Choroid plexus epithelial cell (primary cell): ENCODE measurements around the gene MAP2K1.

Experiments
- DNase-seq: peaks from one replicate; pipeline ENCODE4 v3.0.0-alpha.2; 2010; ENCODE audit warnings: low read depth
- H3K4me3 ChIP-seq: 2 replicates; pipeline ENCODE4 v1.5.1; 2011; ENCODE audit warnings: low read depth, mild to moderate bottlenecking, control low read depth, low read length, moderate library complexity
- TF ChIP-seq, protein P1 (sequence below): conservative IDR thresholded peaks from 2 replicates; pipeline ENCODE4 v1.5.1; 2011; ENCODE audit warnings: low read depth, mild to moderate bottlenecking, control low read depth, inconsistent platforms, low read length, moderate library complexity

The MAP2K1 gene

DNA sequence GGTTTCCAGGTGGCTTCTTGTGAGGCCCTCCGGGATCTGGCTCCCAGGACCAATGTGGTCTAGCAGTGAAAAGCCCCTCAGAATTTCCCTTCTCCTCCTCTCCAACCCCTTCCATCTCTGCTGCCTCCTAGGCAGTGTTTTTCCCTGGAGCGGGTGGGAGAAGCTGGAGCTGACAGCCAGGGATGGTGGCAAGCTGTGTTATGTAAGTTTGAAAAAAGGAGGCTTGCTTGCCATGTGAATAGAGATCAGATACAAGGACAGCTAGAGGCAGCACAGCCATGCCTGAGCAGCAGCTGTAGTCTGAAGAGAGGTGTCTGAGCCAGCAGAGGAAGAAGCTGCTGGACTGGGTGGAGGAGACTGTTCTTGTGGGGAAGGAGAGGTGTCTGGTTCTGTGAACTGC, 90.3 kb downstream of the MAP2K1 start:
- TF ChIP-seq, protein P1, sequence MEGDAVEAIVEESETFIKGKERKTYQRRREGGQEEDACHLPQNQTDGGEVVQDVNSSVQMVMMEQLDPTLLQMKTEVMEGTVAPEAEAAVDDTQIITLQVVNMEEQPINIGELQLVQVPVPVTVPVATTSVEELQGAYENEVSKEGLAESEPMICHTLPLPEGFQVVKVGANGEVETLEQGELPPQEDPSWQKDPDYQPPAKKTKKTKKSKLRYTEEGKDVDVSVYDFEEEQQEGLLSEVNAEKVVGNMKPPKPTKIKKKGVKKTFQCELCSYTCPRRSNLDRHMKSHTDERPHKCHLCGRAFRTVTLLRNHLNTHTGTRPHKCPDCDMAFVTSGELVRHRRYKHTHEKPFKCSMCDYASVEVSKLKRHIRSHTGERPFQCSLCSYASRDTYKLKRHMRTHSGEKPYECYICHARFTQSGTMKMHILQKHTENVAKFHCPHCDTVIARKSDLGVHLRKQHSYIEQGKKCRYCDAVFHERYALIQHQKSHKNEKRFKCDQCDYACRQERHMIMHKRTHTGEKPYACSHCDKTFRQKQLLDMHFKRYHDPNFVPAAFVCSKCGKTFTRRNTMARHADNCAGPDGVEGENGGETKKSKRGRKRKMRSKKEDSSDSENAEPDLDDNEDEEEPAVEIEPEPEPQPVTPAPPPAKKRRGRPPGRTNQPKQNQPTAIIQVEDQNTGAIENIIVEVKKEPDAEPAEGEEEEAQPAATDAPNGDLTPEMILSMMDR: no peak
- no peak overlapping the region for H3K4me3 ChIP-seq
- no peak for DNase-seq

DNA sequence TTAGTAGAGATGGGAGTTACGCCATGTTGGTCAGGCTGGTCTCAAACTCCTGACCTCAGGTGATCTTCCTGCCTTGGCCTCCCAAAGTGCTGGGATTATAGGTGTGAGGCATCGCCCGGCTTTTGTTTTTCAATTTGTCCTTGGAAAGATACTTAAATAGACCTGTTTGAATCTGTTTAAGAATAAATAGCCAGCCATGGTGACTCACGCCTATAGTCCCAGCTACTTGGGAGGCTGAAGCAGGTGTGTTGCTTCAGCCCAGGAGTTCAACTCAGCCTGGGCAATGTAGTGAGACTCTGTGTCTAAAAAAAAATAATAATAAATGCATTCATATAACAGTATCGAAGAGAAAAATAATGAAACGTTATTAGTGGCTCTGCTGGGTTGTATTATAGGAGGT, 93.6 kb downstream of the MAP2K1 start:
- H3K4me3 ChIP-seq: no peak overlapping the region
- TF ChIP-seq, protein P1: no peak
- DNase-seq: no peak

DNA sequence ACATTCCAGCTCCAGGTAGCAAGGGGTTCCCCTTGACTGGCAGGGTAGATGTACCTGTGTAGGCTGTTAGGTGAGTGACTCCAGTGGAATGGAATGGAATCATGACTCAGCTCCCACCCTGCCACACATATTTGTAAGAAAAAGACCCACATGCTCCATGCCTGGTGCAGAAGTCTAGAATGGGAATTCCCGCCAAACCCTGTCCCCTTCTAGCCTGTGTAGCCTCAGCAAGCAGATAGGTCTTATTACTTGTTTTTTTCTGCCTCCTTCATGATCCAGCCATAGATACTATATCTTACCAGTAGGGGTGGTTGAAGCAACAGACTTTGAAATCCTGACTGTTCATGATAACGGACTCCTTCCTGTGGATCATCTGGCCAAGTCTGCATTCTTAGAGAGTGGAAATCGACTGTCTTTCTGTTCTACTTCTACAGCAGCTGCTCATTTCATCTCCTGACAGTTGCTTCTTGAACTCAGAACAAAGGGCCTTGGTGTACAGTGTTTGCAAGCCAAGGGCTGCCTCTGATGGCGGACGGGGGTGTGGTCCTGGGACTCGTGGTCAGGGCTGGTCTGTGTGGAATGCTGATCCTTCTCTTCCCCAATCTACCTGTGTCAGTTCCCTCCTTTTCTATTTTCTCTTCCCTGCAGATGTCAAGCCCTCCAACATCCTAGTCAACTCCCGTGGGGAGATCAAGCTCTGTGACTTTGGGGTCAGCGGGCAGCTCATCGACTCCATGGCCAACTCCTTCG, 94.6 kb downstream of the MAP2K1 start:
- H3K4me3 ChIP-seq: no peak overlapping the region
- TF ChIP-seq, protein P1: peak; percentile 29

DNA sequence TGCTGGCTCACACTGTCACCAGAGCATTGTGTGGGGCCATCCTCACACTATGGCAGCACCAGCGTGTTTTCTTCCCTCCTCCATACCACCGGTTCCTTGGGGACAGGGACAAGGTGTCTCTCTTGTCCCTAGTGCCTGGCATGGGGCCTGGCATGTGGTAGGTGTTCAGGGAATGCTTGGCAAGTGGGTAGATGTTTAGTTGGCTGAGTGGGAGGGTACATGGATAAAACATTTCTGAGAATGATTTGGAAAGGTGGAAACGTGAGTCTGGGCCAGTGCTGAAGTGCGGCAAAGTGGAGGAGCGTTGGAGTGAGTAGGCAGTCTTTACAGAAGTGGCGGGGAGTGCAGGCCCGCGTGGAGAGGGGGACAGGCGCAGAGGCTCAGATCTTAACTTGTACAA, 95.8 kb downstream of the MAP2K1 start:
- no peak for DNase-seq
- no peak overlapping the region for H3K4me3 ChIP-seq
- TF ChIP-seq, protein P1: no peak

More for the DNA sequence above, 94.6 kb downstream of the MAP2K1 start:
- DNase-seq: peak; percentile 50

DNA sequence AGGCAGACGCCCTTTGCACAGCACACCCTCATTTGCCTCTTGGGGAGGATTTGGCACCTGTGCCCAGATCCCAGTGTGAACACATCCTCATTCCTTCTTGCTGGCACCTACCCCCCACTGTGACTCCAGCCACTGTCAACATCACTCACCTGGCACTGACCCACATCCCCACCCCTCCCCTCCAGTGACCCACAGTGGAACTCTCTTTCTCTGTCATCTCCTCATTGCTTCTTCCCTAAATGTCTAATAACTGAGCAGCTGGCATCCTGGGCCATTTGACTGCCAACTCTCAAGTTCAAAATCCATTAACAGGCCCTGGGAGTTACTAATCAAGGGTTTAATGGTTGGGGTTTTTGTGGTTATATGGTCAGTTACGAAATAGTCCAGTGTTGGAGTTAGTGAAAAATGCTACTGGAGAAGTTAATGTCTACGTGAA, 96.4 kb downstream of the MAP2K1 start:
- no peak overlapping the region for H3K4me3 ChIP-seq
- DNase-seq: peak; percentile 48
- TF ChIP-seq, protein P1: no peak

DNA sequence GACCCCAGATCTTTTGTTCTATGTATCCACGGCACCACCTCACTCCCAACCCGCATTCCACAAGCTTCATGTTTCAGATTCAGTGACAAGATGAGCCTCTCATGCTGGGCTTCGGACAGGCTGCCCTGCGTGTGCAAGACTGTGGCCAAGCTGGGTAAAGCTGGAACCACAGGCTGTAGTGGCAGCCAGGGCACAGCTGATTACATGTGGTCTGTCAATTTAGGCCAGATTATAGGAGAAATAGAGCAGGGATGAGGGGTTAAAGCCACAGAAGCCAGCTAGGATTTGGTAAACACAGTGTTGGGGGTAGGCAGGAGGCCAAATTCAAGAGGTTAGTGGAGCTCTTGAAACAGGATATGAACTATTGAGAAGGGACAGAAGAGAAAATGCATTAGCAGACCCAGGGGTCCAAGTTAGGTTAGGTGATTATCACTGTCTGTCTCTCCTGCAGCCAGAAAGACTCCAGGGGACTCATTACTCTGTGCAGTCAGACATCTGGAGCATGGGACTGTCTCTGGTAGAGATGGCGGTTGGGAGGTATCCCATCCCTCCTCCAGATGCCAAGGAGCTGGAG, 97.9 kb downstream of the MAP2K1 start:
- no peak overlapping the region for H3K4me3 ChIP-seq
- TF ChIP-seq, protein P1: no peak
- DNase-seq: no peak

DNA sequence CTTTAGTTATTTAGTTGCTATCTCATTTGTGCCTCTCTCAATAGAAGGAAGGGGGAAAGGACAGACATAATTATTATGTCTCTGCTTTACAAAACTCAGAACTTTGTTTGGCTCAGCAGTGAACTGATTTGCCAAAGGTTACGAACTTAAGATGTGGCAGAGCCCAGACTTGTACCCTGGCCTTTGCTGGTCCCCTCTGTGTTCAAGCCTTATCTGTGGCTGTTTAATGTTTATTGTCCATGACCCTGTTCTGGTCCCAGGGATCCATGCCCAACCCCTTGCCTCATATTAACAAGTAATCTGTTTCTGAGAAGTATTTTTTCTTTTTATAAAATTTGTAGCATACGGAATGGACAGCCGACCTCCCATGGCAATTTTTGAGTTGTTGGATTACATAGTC, 100.2 kb downstream of the MAP2K1 start:
- TF ChIP-seq, protein P1: no peak
- no peak for DNase-seq
- no peak overlapping the region for H3K4me3 ChIP-seq
